Stimulated activated CD4-positive, alpha-beta T cell treated with anti-CD3 and anti-CD28 coated beads, TNF-alpha, amount 100 ng/mL, for 1 hour (primary cell): Measurements from ENCODE around the gene ZNF236.

Experiments used
- DNase-seq, 3 donors: peaks; one replicate each; pipeline ENCODE4 v3.0.0-alpha.2; 2020; ENCODE audit warnings: low read depth in 3 of 3, low spot score in 1 of 3

ZNF236 gene

GRCh38 chr18:76970770-76971559, 148.6 kb downstream of the ZNF236 start:
- DNase-seq: no peak

- DNase-seq: no peak
Observed at GRCh38 chr18:76972241-76972640, 149.9 kb downstream of the ZNF236 start.

- no peak for DNase-seq
Observed at GRCh38 chr18:76972846-76973519, 150.6 kb downstream of the ZNF236 start.

GRCh38 chr18:76973520-76974266, 151.3 kb downstream of the ZNF236 start:
- DNase-seq: no peak

DNA sequence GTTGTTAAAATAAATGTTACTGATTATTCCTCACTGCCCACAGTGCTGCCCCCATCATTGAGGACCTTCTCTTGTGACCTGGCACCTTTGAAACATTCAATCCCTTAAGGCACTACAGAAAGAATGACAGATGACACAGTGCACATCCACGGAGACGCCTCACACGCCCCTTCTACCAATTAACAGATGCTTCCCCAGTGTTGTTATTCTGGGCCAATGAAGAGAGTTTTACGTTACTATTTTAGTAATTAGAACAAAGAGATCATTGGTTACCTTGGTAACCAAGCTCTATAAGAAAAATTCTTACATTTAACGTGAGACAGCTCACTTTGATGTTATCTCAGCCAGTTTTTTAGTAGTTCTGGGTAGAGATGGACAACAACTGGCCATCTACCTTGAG, 152.0 kb downstream of the ZNF236 start:
- DNase-seq: no peak

GRCh38 chr18:76975577-76976110, 153.3 kb downstream of the ZNF236 start:
- no peak for DNase-seq

DNA sequence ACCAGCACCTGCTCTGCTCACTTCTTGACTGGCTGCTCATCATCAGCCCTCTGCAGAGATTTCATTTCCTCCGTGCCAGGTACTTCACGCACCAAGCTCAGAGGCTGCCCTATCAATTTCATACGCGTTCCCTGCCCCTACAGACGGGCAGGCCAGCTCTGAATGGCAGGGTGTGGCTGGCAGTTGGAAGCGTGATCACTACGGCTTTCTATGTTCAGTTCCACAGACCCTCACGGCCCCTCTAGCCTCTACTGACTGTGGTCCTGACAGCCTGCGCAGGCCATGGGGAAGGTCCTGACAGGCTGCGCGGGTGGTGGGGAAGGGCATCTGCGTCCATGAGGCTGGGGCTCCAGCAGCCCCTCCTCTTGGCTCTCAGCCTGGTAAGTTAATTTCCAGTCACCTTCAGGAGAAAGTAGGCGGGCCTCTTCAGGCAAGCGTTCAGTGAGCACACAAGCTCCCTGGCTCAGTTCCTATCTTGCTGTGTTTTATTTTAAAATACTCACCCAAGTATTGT, 154.8 kb downstream of the ZNF236 start:
- DNase-seq: no peak

GRCh38 chr18:76977684-76978232, 155.4 kb downstream of the ZNF236 start:
- no peak for DNase-seq

- no peak for DNase-seq
Observed at GRCh38 chr18:76978616-76979015, 156.3 kb downstream of the ZNF236 start.

GRCh38 chr18:76979111-76979751, 156.9 kb downstream of the ZNF236 start:
- DNase-seq: no peak

- DNase-seq: no peak
Observed at GRCh38 chr18:76979906-76980305, 157.5 kb downstream of the ZNF236 start.

DNA sequence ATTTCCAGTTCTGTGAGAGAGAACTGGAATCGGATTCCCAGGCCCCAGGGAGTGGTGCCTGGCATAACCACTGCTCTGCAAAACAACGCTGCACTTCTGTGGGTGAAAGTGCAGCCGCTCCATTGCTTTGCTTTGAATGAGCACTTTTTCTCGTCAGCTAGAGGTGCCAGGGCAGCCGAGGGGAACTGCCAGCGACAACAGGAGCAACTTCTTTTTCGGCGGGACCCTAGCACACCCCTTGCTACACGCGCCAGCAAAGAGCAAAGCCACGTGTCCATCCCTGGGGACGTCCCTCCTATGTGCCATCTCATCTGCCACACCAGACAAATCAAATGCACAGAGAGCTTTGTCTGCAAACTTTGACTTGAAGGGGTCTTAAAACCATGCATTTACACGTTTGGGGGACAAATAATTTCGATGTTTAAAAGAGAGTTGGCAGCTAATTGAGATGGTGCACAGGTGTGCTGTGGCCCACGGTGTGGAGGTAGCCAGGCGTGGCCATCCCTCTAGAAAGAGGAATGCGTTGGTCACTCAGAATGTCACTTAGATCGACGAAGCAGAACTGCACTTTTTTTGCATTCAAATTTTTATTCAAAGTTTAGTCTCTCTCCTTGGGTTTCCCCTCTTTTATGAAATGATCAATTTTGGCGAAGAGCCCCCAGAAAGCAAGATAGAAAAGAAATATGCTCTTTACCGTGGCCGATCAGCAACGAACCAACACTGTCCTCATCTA, 158.5 kb downstream of the ZNF236 start:
- no peak for DNase-seq

DNA sequence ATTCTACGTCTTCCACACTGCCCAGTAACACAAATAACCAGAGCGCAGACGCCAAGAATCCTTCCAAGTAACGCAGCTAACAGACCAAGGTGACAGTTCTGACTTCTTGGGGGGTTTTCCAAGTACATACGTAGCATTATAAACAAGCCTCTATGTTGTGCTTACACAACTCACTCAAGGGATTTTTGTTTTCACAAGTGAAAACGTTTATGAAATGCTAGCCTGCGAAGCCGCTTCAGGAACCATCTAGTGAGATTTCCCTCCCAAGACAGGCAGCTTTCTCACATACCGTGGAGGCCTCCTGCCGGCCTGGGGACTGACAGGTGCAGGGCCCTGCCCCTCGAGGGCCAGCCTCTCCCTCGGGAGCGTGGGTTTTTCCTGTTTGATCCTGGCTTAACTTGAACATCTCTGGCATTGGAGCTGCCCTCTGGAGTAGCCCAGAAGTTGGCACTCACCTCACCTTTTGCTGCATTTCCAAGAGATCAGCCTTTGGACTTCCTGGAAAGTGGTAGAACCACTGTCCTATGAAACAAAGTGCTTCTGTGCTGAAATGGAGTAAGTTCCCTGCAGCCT, 159.1 kb downstream of the ZNF236 start:
- DNase-seq: no peak

GRCh38 chr18:76982038-76982437, 159.7 kb downstream of the ZNF236 start:
- DNase-seq: no peak

DNA sequence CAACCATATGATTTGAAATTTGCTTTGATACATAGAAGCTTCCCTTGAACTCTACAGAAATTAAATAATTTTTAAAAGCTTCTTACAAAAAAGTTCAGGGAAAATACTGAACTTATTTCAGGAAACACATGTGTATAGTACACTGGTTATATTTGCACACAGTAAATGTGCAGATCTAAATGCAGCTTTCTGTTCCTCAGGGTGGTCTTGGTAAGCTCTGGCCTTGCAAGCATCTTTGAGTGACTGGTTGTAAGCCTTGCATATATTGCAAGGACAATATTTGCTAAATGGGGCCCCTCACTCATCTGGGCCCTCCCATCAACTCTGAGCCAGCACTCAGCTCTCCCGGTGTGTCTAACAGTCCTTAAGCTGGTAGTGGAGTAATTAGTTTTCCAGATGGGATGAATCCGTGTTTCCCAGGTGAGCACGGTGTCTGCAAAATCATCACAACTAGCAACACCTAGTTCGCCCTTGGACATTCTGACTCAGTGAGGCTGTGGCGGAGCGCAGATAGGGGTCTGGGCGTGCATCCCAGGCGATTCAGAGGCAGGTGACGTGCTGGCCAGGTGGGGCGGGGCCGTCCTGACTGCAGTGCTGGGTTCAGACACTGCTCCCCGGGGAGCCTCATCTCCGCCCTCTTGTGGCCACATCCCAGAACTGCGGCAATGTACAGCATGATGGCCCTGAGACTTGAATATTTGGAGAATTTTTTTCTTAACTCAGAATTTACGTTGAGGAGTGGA, 160.7 kb downstream of the ZNF236 start:
- peak; percentile 55 to 81 (median 69) for DNase-seq

GRCh38 chr18:76983613-76984051, 161.3 kb downstream of the ZNF236 start:
- DNase-seq: no peak

GRCh38 chr18:76984193-76985155, 162.1 kb downstream of the ZNF236 start:
- DNase-seq: no peak
